Measurements from ENCODE around the gene MAPK8IP2. TPM values are rescaled to one million over a fixed set of nuclear protein-coding genes. Genes with fewer than 3 reads are reported as not detected.

Gene MAPK8IP2
- total and polyA plus RNA-seq, 2 of the 13 experiments (the other 11 are each of a cell fraction or from before 2014, with no cell fraction given), result 1.3 to 2.6 TPM

GRCh38 chr22:50641696-50642607, 41.4 kb downstream of the MAPK8IP2 start (continued):
- peak; percentile 37; the same call in 1 of the 2 replicates for TF ChIP-seq GMEB1 (CRISPR knock-in tag; IDR thresholded peaks at IDR 0.05; ENCODE audit: borderline replicate concordance)
- TF ChIP-seq DZIP1 (CRISPR knock-in tag; IDR thresholded peaks at IDR 0.05), result no peak
- TF ChIP-seq U2AF1 (optimal IDR thresholded peaks at IDR 0.05; ENCODE audit: low read depth, low read length), result no peak
- peak; percentile 82; the same call in 1 of the 2 replicates for TF ChIP-seq TFDP1 (CRISPR knock-in tag; IDR thresholded peaks at IDR 0.05; ENCODE audit: borderline replicate concordance)
- no peak for TF ChIP-seq ZNF234 (CRISPR knock-in tag; conservative IDR thresholded peaks at IDR 0.05)
- no peak for TF ChIP-seq BATF2 (CRISPR knock-in tag; IDR thresholded peaks at IDR 0.05)
- 0 out of 2 replicates have a peak, but pooled peaks have one; percentile 86 for TF ChIP-seq ZNF232 (CRISPR knock-in tag; IDR thresholded peaks at IDR 0.05; ENCODE audit: borderline replicate concordance)
- peak; percentile 97 for TF ChIP-seq PAXIP1 (CRISPR knock-in tag; conservative IDR thresholded peaks at IDR 0.05)
- TF ChIP-seq ZNF580 (CRISPR knock-in tag; IDR thresholded peaks at IDR 0.05; ENCODE audit: borderline replicate concordance, low read depth), result peak; percentile 10; the same call in 1 of the 2 replicates
- TF ChIP-seq XRCC5 (optimal IDR thresholded peaks at IDR 0.05; ENCODE audit: low read length), result no peak
- TF ChIP-seq ZNF335 (CRISPR knock-in tag; IDR thresholded peaks at IDR 0.05), result no peak; the same call in 1 of the 2 replicates
- no peak for TF ChIP-seq RFXANK (CRISPR knock-in tag; IDR thresholded peaks at IDR 0.05)
- no peak for TF ChIP-seq ZNF510 (CRISPR knock-in tag; IDR thresholded peaks at IDR 0.05; ENCODE audit: low read depth)
- no peak; the same call in 1 of the 2 replicates for TF ChIP-seq NFKB2 (CRISPR knock-in tag; IDR thresholded peaks at IDR 0.05; ENCODE audit: borderline replicate concordance)
- no peak for TF ChIP-seq ZNF678 (CRISPR knock-in tag; IDR thresholded peaks at IDR 0.05)
- no peak for TF ChIP-seq RARG (CRISPR knock-in tag; IDR thresholded peaks at IDR 0.05; ENCODE audit: low read depth)
